Loucy (cell line): ENCODE data around the gene TLE7.

ENCODE experiments used
- H2AFZ ChIP-seq: fragments of 200-600 bp; sonication (generic); 2 replicates; pipeline ENCODE4 v1.6.0; 2016; ENCODE audit warnings: antibody characterized with exemption, mild to moderate bottlenecking, low read length, moderate library complexity
- H3F3A ChIP-seq: fragments of 200-600 bp; 2 replicates; pipeline ENCODE4 v1.6.0; 2016; ENCODE audit warnings: antibody characterized with exemption, low read depth, mild to moderate bottlenecking
- H3K27me3 ChIP-seq: fragments of 200-600 bp; sonication (generic); 2 replicates; pipeline ENCODE4 v1.6.1; 2014; ENCODE audit warnings: low read length, mild to moderate bottlenecking; ENCODE audit not compliant: insufficient read depth, poor library complexity, severe bottlenecking
- H3K36me3 ChIP-seq: fragments of 200-600 bp; sonication (generic); 2 replicates; pipeline ENCODE4 v1.6.1; 2016; ENCODE audit warnings: low read length; ENCODE audit not compliant: insufficient read depth
- H3K4me1 ChIP-seq: fragments of 200-600 bp; sonication (generic); 2 replicates; pipeline ENCODE4 v1.5.1; 2014; ENCODE audit warnings: low read length, mild to moderate bottlenecking; ENCODE audit not compliant: insufficient read depth, poor library complexity, severe bottlenecking
- H3K4me2 ChIP-seq: fragments of 200-600 bp; sonication (generic); 2 replicates; pipeline ENCODE4 v1.6.0; 2014; ENCODE audit warnings: antibody characterized with exemption, low read length, low read depth, mild to moderate bottlenecking; ENCODE audit not compliant: poor library complexity, severe bottlenecking
- H3K4me3 ChIP-seq: fragments of 200-600 bp; sonication (generic); 2 replicates; pipeline ENCODE4 v1.5.1; 2014; ENCODE audit warnings: low read length, mild to moderate bottlenecking, mixed read lengths; ENCODE audit not compliant: poor library complexity, severe bottlenecking
- H3K79me2 ChIP-seq: fragments of 200-600 bp; sonication (generic); 2 replicates; pipeline ENCODE4 v1.6.1; 2014; ENCODE audit warnings: low read length; ENCODE audit not compliant: insufficient read depth
- H3K9ac ChIP-seq: fragments of 200-600 bp; sonication (generic); 2 replicates; pipeline ENCODE4 v1.6.0; 2014; ENCODE audit warnings: mild to moderate bottlenecking, low read depth, low read length, moderate library complexity; ENCODE audit not compliant: poor library complexity, severe bottlenecking
- H3K9me2 ChIP-seq: fragments of 200-600 bp; sonication (generic); replicated peaks from 2 replicates; pipeline ENCODE4 v1.6.1; 2016; ENCODE audit warnings: low read depth, low read length, mixed read lengths
- H3K9me3 ChIP-seq: fragments of 200-600 bp; sonication (generic); 2 replicates; pipeline ENCODE4 v1.6.1; 2014; ENCODE audit warnings: mild to moderate bottlenecking, antibody characterized with exemption, low read length, low read depth; ENCODE audit not compliant: insufficient read depth
- H4K20me1 ChIP-seq: fragments of 200-600 bp; sonication (generic); 2 replicates; pipeline ENCODE4 v1.6.0; 2014; ENCODE audit warnings: antibody characterized with exemption, low read length, mild to moderate bottlenecking; ENCODE audit not compliant: insufficient read depth, poor library complexity, severe bottlenecking
- CTCF ChIP-seq: fragments of 200-600 bp; sonication (generic); conservative IDR thresholded peaks from 2 replicates; pipeline ENCODE4 v1.5.1; 2014; ENCODE audit warnings: mild to moderate bottlenecking, antibody characterized with exemption, low read length
- EZH2phosphoT487 ChIP-seq: fragments of 200-600 bp; IDR thresholded peaks from 2 replicates; pipeline ENCODE4 v1.6.1; 2018; ENCODE audit warnings: antibody characterized with exemption, mild to moderate bottlenecking, moderate library complexity, borderline replicate concordance

Gene TLE7

GRCh38 chr16:71456801-71457200, 14.9 kb upstream of the TLE7 start:
- TF ChIP-seq CTCF (no peak), EZH2phosphoT487 (no peak)
- Histone ChIP-seq H3F3A (no peaks in the 10 kb centered on the region), H2AFZ (no peak overlapping the region), H3K27me3 (no peaks in the 10 kb centered on the region), H3K79me2 (peaks cover 18% of the 10 kb centered on the region), H3K9ac (no peak overlapping the region), H4K20me1 (no peaks in the 10 kb centered on the region), H3K4me2 (no peak overlapping the region), H3K4me1 (peaks cover 14% of the 10 kb centered on the region), H3K9me2 (no peaks in the 10 kb centered on the region), H3K9me3 (no peaks in the 10 kb centered on the region), H3K36me3 (no peaks in the 10 kb centered on the region; the same call in 1 of the 2 replicates), H3K4me3 (no peak overlapping the region)

- no peaks in the 10 kb centered on the region for H3K79me2 ChIP-seq
- H3F3A ChIP-seq, result no peaks in the 10 kb centered on the region
- no peak for TF ChIP-seq CTCF
- no peak for TF ChIP-seq EZH2phosphoT487
- H3K36me3 ChIP-seq, result peaks cover 18% of the 10 kb centered on the region; the same call in 1 of the 2 replicates
- H2AFZ ChIP-seq, result no peak overlapping the region
- no peaks in the 10 kb centered on the region for H3K9me2 ChIP-seq
- no peaks in the 10 kb centered on the region for H3K4me1 ChIP-seq
- no peak overlapping the region for H3K4me2 ChIP-seq
- peaks cover 22% of the 10 kb centered on the region for H3K9me3 ChIP-seq
- no peak overlapping the region for H3K4me3 ChIP-seq
- no peaks in the 10 kb centered on the region for H3K27me3 ChIP-seq
- H4K20me1 ChIP-seq, result no peaks in the 10 kb centered on the region
- H3K9ac ChIP-seq, result no peak overlapping the region
Observed at GRCh38 chr16:71453036-71453435, 11.2 kb upstream of the TLE7 start.

GRCh38 chr16:71449020-71449419, 7.2 kb upstream of the TLE7 start:
- H3F3A ChIP-seq, result no peaks in the 10 kb centered on the region
- H4K20me1 ChIP-seq, result no peaks in the 10 kb centered on the region
- TF ChIP-seq CTCF (no peak), EZH2phosphoT487 (no peak)
- peaks cover 21% of the 10 kb centered on the region; the same call in 1 of the 2 replicates for H3K36me3 ChIP-seq
- no peak overlapping the region for H3K4me3 ChIP-seq
- H3K79me2 ChIP-seq, result no peaks in the 10 kb centered on the region
- H3K9me3 ChIP-seq, result peaks cover 32% of the 10 kb centered on the region
- no peaks in the 10 kb centered on the region for H3K27me3 ChIP-seq
- H3K4me1 ChIP-seq, result no peaks in the 10 kb centered on the region
- H3K9ac ChIP-seq, result no peak overlapping the region
- H3K4me2 ChIP-seq, result no peak overlapping the region
- no peaks in the 10 kb centered on the region for H3K9me2 ChIP-seq
- H2AFZ ChIP-seq, result no peak overlapping the region
